ENCODE data around the gene FBXL16. TPM values are rescaled to one million over a fixed set of nuclear protein-coding genes. Genes with fewer than 3 reads are reported as not detected.

Gene FBXL16
- total and polyA plus RNA-seq, 11 donors = 0.03 to 1.00 (median 0.59) TPM; not detected in 6

DNA sequence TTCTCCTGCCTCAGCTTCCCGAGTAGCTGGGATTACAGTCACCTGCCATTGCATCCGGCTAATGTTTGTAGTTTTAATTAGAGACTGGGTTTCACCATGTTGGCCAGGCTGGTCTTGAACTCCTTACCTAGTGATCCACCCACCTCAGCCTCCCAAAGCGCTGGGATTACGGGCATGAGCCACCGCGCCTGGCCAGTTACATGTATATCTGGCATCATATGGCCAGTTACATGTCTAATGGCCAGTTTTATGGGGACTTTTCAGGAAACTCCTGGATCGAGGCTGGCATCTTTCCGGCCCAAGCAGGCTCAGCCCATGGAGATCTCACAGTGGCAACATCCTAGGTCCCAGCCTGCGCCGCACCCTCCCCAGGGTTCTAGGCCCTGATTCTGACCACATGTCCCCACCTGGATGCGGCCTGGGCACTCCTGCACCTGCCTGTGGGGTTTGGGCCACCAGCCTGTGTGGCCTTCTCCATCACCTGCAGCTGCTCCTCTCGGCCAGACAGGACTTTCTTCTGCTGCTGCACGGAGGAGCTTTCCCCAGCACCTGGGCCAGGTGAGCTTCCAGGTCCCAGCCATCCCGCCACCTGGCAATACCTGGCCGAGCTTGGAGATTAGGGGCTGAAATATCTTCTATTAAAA is 36.5 kb upstream of the FBXL16 start:
- TF ChIP-seq, protein P1, sequence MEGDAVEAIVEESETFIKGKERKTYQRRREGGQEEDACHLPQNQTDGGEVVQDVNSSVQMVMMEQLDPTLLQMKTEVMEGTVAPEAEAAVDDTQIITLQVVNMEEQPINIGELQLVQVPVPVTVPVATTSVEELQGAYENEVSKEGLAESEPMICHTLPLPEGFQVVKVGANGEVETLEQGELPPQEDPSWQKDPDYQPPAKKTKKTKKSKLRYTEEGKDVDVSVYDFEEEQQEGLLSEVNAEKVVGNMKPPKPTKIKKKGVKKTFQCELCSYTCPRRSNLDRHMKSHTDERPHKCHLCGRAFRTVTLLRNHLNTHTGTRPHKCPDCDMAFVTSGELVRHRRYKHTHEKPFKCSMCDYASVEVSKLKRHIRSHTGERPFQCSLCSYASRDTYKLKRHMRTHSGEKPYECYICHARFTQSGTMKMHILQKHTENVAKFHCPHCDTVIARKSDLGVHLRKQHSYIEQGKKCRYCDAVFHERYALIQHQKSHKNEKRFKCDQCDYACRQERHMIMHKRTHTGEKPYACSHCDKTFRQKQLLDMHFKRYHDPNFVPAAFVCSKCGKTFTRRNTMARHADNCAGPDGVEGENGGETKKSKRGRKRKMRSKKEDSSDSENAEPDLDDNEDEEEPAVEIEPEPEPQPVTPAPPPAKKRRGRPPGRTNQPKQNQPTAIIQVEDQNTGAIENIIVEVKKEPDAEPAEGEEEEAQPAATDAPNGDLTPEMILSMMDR (IDR thresholded peaks at IDR 0.05) = no peak
- TF ChIP-seq POLR2A (IDR thresholded peaks at IDR 0.05) = no peak
- WGBS, 4 donors = 86 to 90% (median 89%) methylated on average over 15 of the region's 15 CpGs
- ATAC-seq (no peak), DNase-seq (peak in 2 of 5 donors; percentile 3 to 20)
- H3K36me3 ChIP-seq = peaks cover 0 to 19% (median 10%) of the 10 kb centered on the region in 9 donors
- H3K27me3 ChIP-seq = peaks cover 0 to 27% (median 0%) of the 10 kb centered on the region in 9 donors
- H3K4me1 ChIP-seq = peaks cover 4 to 18% (median 12%) of the 10 kb centered on the region in 12 donors
- H3K4me3 ChIP-seq = no peak overlapping the region
- H3K27ac ChIP-seq = no peak overlapping the region
- no peaks in the 10 kb centered on the region for H3K9me3 ChIP-seq
- intact Hi-C loops (cut with DNase I) = loop anchor here in 4 of 10 donors (1.0 to 2.0 kb wide), 3 partner anchors 28 to 31 kb away; no protein-coding TSS in a partner anchor

DNA sequence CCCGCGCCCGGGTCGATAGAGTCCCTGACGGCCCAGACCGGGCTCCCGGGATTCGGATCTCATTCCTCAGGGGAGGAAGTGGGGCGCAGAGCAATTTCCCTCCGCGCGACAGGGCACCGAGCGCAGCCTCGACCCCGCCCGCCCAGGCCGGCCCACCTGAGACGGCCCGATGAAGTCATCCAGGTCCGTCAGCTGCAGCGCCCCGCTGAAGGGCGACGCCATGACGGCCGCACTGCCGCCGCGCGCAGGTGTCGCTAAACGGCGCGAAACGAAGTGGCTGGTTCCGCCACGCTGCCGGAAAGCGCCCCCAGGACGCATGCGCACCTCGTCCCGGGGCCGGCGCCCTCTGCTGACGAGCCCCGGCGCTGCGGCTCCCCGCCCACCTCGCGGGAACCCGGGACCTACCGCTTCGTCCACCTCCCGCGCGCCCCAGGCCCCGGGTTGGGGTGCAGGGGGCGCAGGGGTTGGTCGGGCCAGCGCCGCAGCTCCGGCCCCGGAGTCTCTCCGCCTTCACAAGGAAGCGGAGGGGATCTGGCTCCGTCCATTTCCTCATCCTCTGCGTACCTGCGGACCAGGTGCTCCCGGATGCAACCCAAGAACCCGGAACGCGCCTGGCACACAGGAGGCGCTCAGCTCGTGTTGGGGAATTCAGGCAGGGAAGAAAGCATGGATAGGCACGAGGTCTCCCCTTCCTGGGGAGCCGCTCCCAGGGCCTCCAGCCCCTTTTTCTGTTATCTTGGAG is 35.3 kb upstream of the FBXL16 start, which contains the start of gene CIAO3:
Gene CIAO3 (minus strand): TSS at position 234 of the 742 bp plus-strand sequence. CDS start 12 bp downstream, at position 222.
- ATAC-seq = peak; percentile 61 to 95 (median 94)
- TF ChIP-seq POLR2A (IDR thresholded peaks at IDR 0.05) = peak; percentile 10 to 75
- TF ChIP-seq, protein P1 (IDR thresholded peaks at IDR 0.05) = peak; percentile 90 to 100 (median 95)
- Histone ChIP-seq H3K27me3 (peaks cover 0 to 27% (median 0%) of the 10 kb centered on the region in 9 donors), H3K4me3 (peak within 1 kb of the TSS; percentile 76 to 100 (median 97)), H3K9me3 (no peaks in the 10 kb centered on the region), H3K36me3 (peaks cover 0 to 31% (median 22%) of the 10 kb centered on the region in 9 donors), H3K4me1 (peaks cover 4 to 18% (median 12%) of the 10 kb centered on the region in 12 donors), H3K27ac (peak within 1 kb of the TSS in 10 of 12 donors; percentile 74 to 90 (median 80))
- intact Hi-C loops (cut with DNase I) = loop anchor here in 4 of 10 donors (1.0 to 2.0 kb wide), 3 partner anchors 27 to 30 kb away; no protein-coding TSS in a partner anchor
- WGBS, 4 donors = 0 to 2% (median 1%) methylated on average over 28 to 79 of the region's 79 CpGs
- peak; percentile 89 to 96 (median 92) for DNase-seq

DNA sequence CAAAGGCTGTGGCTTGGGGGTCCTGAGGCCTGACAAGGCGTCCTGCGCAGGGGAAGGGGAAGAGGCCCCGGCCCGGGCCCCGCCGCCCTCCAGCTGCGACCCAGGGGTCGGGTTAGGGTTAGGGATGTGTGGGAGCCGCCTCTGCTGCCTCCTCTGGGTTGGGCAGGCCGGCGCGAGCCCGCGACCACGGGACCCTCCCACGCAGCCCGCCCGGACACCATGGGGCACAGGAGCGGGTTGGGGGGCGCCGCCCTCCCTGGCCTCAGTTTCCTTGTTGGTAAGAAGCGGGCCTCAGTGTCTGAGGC is 34.8 kb upstream of the FBXL16 start:
- TF ChIP-seq, protein P1 (IDR thresholded peaks at IDR 0.05) = no peak
- no peak for TF ChIP-seq POLR2A (IDR thresholded peaks at IDR 0.05)
- peaks cover 0 to 27% (median 0%) of the 10 kb centered on the region in 9 donors for H3K27me3 ChIP-seq
- peak overlapping the region; percentile 76 to 100 (median 97) for H3K4me3 ChIP-seq
- peak in 3 of 4 donors; percentile 32 to 42 (median 33) for ATAC-seq
- WGBS, 4 donors = 0 to 10% (median 1%) methylated on average over 4 to 22 of the region's 22 CpGs
- peaks cover 4 to 18% (median 12%) of the 10 kb centered on the region in 12 donors for H3K4me1 ChIP-seq
- H3K36me3 ChIP-seq = peaks cover 0 to 36% (median 27%) of the 10 kb centered on the region in 9 donors
- intact Hi-C loops (cut with DNase I) = loop anchor here in 2 of 10 donors (2.0 kb wide), 1 partner anchor 30 kb away; no protein-coding TSS in a partner anchor
- H3K27ac ChIP-seq = peak overlapping the region in 10 of 12 donors; percentile 74 to 90 (median 80)
- DNase-seq = no peak
- no peaks in the 10 kb centered on the region for H3K9me3 ChIP-seq
